IMR-90 (cell line): ENCODE data around the gene BLMH. TPM values are rescaled to one million over a fixed set of nuclear protein-coding genes. Genes with fewer than 3 reads are reported as not detected.
A peak's percentile ranks its signal among the peaks of the same experiment; 100 is the strongest.

Experiments used
- ATAC-seq: fragments of 200-7000 bp; cut with Tn5 transposase; 2 replicates; pipeline ENCODE4 v1.9.1; 2020; ENCODE audit warnings: low read depth, mild to moderate bottlenecking, moderate library complexity
- BruUV-seq: library from RNA; stranded (reverse); fragments of 400-500 nt; replicated peaks from 2 replicates; lab custom pipeline; 2021; lab: Mats Ljungman, UMichigan
- CTCF ChIA-PET: fragments of 300-600 bp; formaldehyde crosslinking; extraction: SDS; loops from one replicate; lab custom pipeline; 2021; ENCODE audit warnings: antibody characterized with exemption; lab: Yijun Ruan, JAX
- POLR2A ChIA-PET: fragments of 300-600 bp; sonication (Branson Sonifier 250); formaldehyde crosslinking; loops from one replicate; lab custom pipeline; 2022; ENCODE audit warnings: antibody characterized with exemption; ENCODE audit not compliant: unreplicated experiment; lab: Charles Lee
- DNase-seq: peaks from one replicate; pipeline ENCODE4 v3.0.0; 2013
- H2AFZ ChIP-seq: replicated peaks from 2 replicates; pipeline ENCODE3; 2013; ENCODE audit warnings: low read length, mild to moderate bottlenecking; ENCODE audit not compliant: poor library complexity
- H2AK5ac ChIP-seq: 2 replicates; pipeline ENCODE4 v1.6.1; 2013; ENCODE audit warnings: low read depth, low read length, inconsistent platforms
- H2AK9ac ChIP-seq: replicated peaks from 2 replicates; pipeline ENCODE3; 2013; ENCODE audit warnings: mild to moderate bottlenecking, low read depth, low read length, moderate library complexity; ENCODE audit not compliant: poor library complexity
- H2BK120ac ChIP-seq: 2 replicates; pipeline ENCODE4 v1.6.1; 2013; ENCODE audit warnings: low read depth, low read length, inconsistent platforms
- H2BK15ac ChIP-seq: 3 replicates; pipeline ENCODE4 v1.6.1; 2013; ENCODE audit warnings: low read depth, low read length, inconsistent platforms
- H2BK20ac ChIP-seq: 2 replicates; pipeline ENCODE4 v1.6.1; 2013; ENCODE audit warnings: low read depth, mild to moderate bottlenecking, inconsistent platforms, low read length, moderate library complexity
- H2BK5ac ChIP-seq: 2 replicates; pipeline ENCODE4 v1.6.1; 2013; ENCODE audit warnings: mild to moderate bottlenecking, low read depth, low read length, inconsistent platforms; ENCODE audit not compliant: poor library complexity, severe bottlenecking
- H3K14ac ChIP-seq: replicated peaks from 2 replicates; pipeline ENCODE4 v1.6.1; 2013; ENCODE audit warnings: low read depth, low read length, inconsistent platforms
- H3K18ac ChIP-seq: 2 replicates; pipeline ENCODE4 v1.6.1; 2013; ENCODE audit warnings: low read depth, low read length, control low read depth
- H3K23ac ChIP-seq: 2 replicates; pipeline ENCODE4 v1.6.1; 2013; ENCODE audit warnings: low read depth, low read length, inconsistent platforms
- H3K27ac ChIP-seq: 2 replicates; pipeline ENCODE4 v1.5.1; 2013; ENCODE audit warnings: mild to moderate bottlenecking, control low read depth, low read length; ENCODE audit not compliant: insufficient read depth
- H3K27me3 ChIP-seq: 2 replicates; pipeline ENCODE4 v1.6.1; 2013; ENCODE audit warnings: low read length; ENCODE audit not compliant: control insufficient read depth, insufficient read depth
- H3K36me3 ChIP-seq: 2 replicates; pipeline ENCODE4 v1.6.1; 2013; ENCODE audit warnings: low read length, mixed read lengths; ENCODE audit not compliant: control insufficient read depth, insufficient read depth
- H3K4ac ChIP-seq: 2 replicates; pipeline ENCODE4 v1.6.1; 2013; ENCODE audit warnings: low read depth, low read length, inconsistent platforms
- H3K4me1 ChIP-seq: 2 replicates; pipeline ENCODE4 v1.6.1; 2013; ENCODE audit warnings: low read length, mixed read lengths; ENCODE audit not compliant: control insufficient read depth, insufficient read depth
- H3K4me2 ChIP-seq: 2 replicates; pipeline ENCODE4 v1.6.1; 2013; ENCODE audit warnings: low read depth, mild to moderate bottlenecking, control low read depth, low read length, moderate library complexity
- H3K4me3 ChIP-seq: 2 replicates; pipeline ENCODE4 v1.5.1; 2013; ENCODE audit warnings: low read depth, mild to moderate bottlenecking, control low read depth, low read length, moderate library complexity; ENCODE audit not compliant: insufficient read depth
- H3K56ac ChIP-seq: 2 replicates; pipeline ENCODE4 v1.6.1; 2013; ENCODE audit warnings: low read length, inconsistent platforms; ENCODE audit not compliant: insufficient read depth; ENCODE audit errors: extremely low read depth
- H3K79me1 ChIP-seq, 2 experiments: 2 replicates each; pipeline ENCODE4 v1.6.1; 2013; ENCODE audit warnings: low read length in 2 of 2, inconsistent platforms in 1 of 2, low read depth in 1 of 2
- H3K9ac ChIP-seq: 2 replicates; pipeline ENCODE4 v1.6.1; 2013; ENCODE audit warnings: low read depth, low read length, control low read depth
- H3K9me1 ChIP-seq: 2 replicates; pipeline ENCODE4 v1.6.1; 2013; ENCODE audit warnings: low read length, inconsistent platforms; ENCODE audit not compliant: insufficient read depth
- H3K9me3 ChIP-seq: 2 replicates; pipeline ENCODE4 v1.6.1; 2013; ENCODE audit warnings: low read length; ENCODE audit not compliant: control insufficient read depth, insufficient read depth
- H4K20me1 ChIP-seq: 2 replicates; pipeline ENCODE4 v1.6.1; 2013; ENCODE audit warnings: low read length, inconsistent platforms; ENCODE audit not compliant: insufficient read depth
- H4K5ac ChIP-seq: 2 replicates; pipeline ENCODE4 v1.6.1; 2013; ENCODE audit warnings: mild to moderate bottlenecking, low read depth, low read length, control low read depth
- H4K8ac ChIP-seq, 2 experiments: 2 replicates each; pipeline ENCODE4 v1.6.1; 2013; ENCODE audit warnings: low read depth in 2 of 2, low read length in 2 of 2, control low read depth in 1 of 2, inconsistent platforms in 1 of 2
- H4K91ac ChIP-seq: 2 replicates; pipeline ENCODE4 v1.6.1; 2013; ENCODE audit warnings: low read depth, low read length, inconsistent platforms; ENCODE audit not compliant: insufficient read depth
- BHLHE40 ChIP-seq: fragments of 150-350 bp; IDR thresholded peaks from 2 replicates; pipeline ENCODE4 v1.6.1; 2016; ENCODE audit warnings: mild to moderate bottlenecking, low read depth, low read length
- CEBPB ChIP-seq: IDR thresholded peaks from 2 replicates; pipeline ENCODE4 v1.6.1; 2012; ENCODE audit warnings: low read depth, low read length, improper control_type of control experiment
- FOS ChIP-seq: fragments of 150-350 bp; IDR thresholded peaks from 2 replicates; pipeline ENCODE4 v1.6.1; 2016; ENCODE audit warnings: low read depth, low read length
- MAFK ChIP-seq: IDR thresholded peaks from 2 replicates; pipeline ENCODE4 v1.6.1; 2012; ENCODE audit warnings: low read depth, low read length, improper control_type of control experiment
- MAZ ChIP-seq: IDR thresholded peaks from 2 replicates; pipeline ENCODE4 v1.6.1; 2012; ENCODE audit warnings: low read depth, mild to moderate bottlenecking, low read length, improper control_type of control experiment, moderate library complexity, borderline replicate concordance
- MXI1 ChIP-seq: IDR thresholded peaks from 2 replicates; pipeline ENCODE4 v1.6.1; 2012; ENCODE audit warnings: low read depth, mild to moderate bottlenecking, low read length, moderate library complexity, borderline replicate concordance
- POLR2A ChIP-seq: IDR thresholded peaks from 2 replicates; pipeline ENCODE4 v1.6.1; 2012; ENCODE audit warnings: mild to moderate bottlenecking, low read depth, low read length
- RCOR1 ChIP-seq: IDR thresholded peaks from 2 replicates; pipeline ENCODE4 v1.6.1; 2012; ENCODE audit warnings: mild to moderate bottlenecking, low read length, improper control_type of control experiment; ENCODE audit not compliant: insufficient replicate concordance
- RFX5 ChIP-seq: IDR thresholded peaks from 2 replicates; pipeline ENCODE4 v1.8.0; 2012; ENCODE audit warnings: low read depth, mild to moderate bottlenecking, low read length, moderate library complexity
- SMC3 ChIP-seq: fragments of 150-350 bp; IDR thresholded peaks from 2 replicates; pipeline ENCODE4 v1.6.1; 2016; ENCODE audit warnings: low read depth, mild to moderate bottlenecking, antibody characterized with exemption, low read length, moderate library complexity
- WGBS, 2 experiments: methylation state at CpG; one replicate each; pipeline versions ENCODE4 v1.1.5 to v1.1.7; 2013; ENCODE audit warnings: missing lambda C conversion rate in 2 of 2; ENCODE audit not compliant: insufficient read length in 1 of 2; ENCODE audit errors: extremely low coverage in 2 of 2; 5-methylcytosine and 5-hydroxymethylcytosine counted together
- dilution Hi-C: fragments of 300-500 bp; cut with HindIII; formaldehyde crosslinking; loops from one replicate; pipeline ENCODE4 v1.14.3; 2018; ENCODE audit warnings: low sequenced_read_pairs; ENCODE audit not compliant: unreplicated experiment
- in situ Hi-C: fragments of 300-500 bp; cut with MboI; formaldehyde crosslinking; loops from 3 replicates; pipeline ENCODE4 v1.14.3; 2019; ENCODE audit warnings: low sequenced_read_pairs, inconsistent platforms, mixed read lengths
- intact Hi-C: fragments of 100-400 bp; cut with micrococcal nuclease; formaldehyde crosslinking; loops from 2 replicates; pipeline ENCODE4 v1.10.0; 2022
- polyA plus RNA-seq, 3 experiments: library from polyadenylated mRNA; depleted of rRNA; stranded (reverse); fragments of >200 nt; gene quantifications; 2 replicates each; pipeline ENCODE4 v1.2.3, GENCODE V29; 2012; ENCODE audit warnings: low replicate concordance in 1 of 3
- total RNA-seq: library from RNA; depleted of rRNA; stranded (reverse); fragments of >200 nt; gene quantifications from 2 replicates; pipeline ENCODE4 v1.2.3, GENCODE V29; 2012
- TF ChIP-seq, protein P1 (sequence below): fragments of 150-350 bp; IDR thresholded peaks from 2 replicates; pipeline ENCODE4 v1.6.1; 2016; ENCODE audit warnings: low read depth, mild to moderate bottlenecking, low read length, moderate library complexity, borderline replicate concordance
- TF ChIP-seq, protein P2 (sequence below): fragments of 150-350 bp; IDR thresholded peaks from 2 replicates; pipeline ENCODE4 v1.6.1; 2017; ENCODE audit warnings: mild to moderate bottlenecking, antibody characterized with exemption, low read length, low read depth

Gene BLMH
- total and polyA plus RNA-seq, 2 of the 4 experiments (the other 2 are of a cell fraction) = 17.3 to 20.8 TPM

DNA sequence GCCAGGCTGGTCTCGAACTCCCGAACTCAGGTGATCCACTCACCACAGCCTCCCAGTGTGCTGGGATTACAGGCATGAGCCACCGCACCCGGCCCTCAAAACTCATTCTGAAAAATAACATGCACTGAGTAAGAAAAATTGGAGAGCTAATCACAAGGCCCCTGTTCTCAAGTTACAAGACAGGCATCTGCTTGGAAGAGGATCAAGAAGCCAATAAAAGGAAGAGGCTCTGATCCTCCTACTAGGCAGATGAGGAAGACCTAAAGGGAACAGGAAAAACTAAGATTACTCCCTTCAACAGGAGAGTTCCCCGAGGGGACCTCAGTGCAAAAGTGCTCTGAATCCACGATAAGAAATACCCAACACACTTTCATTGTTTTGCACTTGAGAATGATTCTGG is 18.4 kb downstream of the BLMH start:
- in situ Hi-C loops = no loop called here
- POLR2A ChIA-PET = no interaction called here
- H4K8ac ChIP-seq = no peak overlapping the region

More for the DNA sequence above, 18.4 kb downstream of the BLMH start:
- Histone ChIP-seq H3K27ac (no peak overlapping the region), H4K5ac (no peak overlapping the region), H3K18ac (no peak overlapping the region), H2AFZ (no peak overlapping the region), H3K9ac (no peak overlapping the region), H3K36me3 (peaks cover 19% of the 10 kb centered on the region), H4K91ac (no peak overlapping the region), H3K4ac (no peak overlapping the region), H3K4me1 (no peaks in the 10 kb centered on the region; the same call in 1 of the 2 replicates), H3K27me3 (no peaks in the 10 kb centered on the region), H2BK5ac (no peak overlapping the region), H3K14ac (no peak overlapping the region), H2AK5ac (no peak overlapping the region), H3K4me2 (no peak overlapping the region), H3K56ac (no peak overlapping the region), H3K9me3 (no peaks in the 10 kb centered on the region), H2AK9ac (no peak overlapping the region), H2BK15ac (no peak overlapping the region), H3K79me1 (peaks cover 0 to 4% of the 10 kb centered on the region in 2 experiments; a peak in 2 of 4 replicates), H3K23ac (no peak overlapping the region), H4K20me1 (no peaks in the 10 kb centered on the region), H2BK120ac (no peak overlapping the region), H3K9me1 (peaks cover 4% of the 10 kb centered on the region; the same call in 1 of the 2 replicates), H2BK20ac (no peak overlapping the region), H3K4me3 (no peak overlapping the region)
- BruUV-seq = no TSS peak
- peak; percentile 55 for DNase-seq
- CTCF ChIA-PET = interaction anchor here (1.5 kb wide), 1 partner anchor 169 kb away, joined by 4 read pairs; no protein-coding TSS in a partner anchor
- no peak; the same call in 1 of the 2 replicates for ATAC-seq
- TF ChIP-seq MAZ = no peak
- TF ChIP-seq, protein P1, sequence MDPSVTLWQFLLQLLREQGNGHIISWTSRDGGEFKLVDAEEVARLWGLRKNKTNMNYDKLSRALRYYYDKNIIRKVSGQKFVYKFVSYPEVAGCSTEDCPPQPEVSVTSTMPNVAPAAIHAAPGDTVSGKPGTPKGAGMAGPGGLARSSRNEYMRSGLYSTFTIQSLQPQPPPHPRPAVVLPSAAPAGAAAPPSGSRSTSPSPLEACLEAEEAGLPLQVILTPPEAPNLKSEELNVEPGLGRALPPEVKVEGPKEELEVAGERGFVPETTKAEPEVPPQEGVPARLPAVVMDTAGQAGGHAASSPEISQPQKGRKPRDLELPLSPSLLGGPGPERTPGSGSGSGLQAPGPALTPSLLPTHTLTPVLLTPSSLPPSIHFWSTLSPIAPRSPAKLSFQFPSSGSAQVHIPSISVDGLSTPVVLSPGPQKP = no peak
- TF ChIP-seq POLR2A = no peak
- no peak for TF ChIP-seq MXI1
- no peak for TF ChIP-seq RCOR1
- no peak for TF ChIP-seq CEBPB
- TF ChIP-seq MAFK = no peak
- TF ChIP-seq FOS = no peak
- no peak for TF ChIP-seq BHLHE40
- TF ChIP-seq, protein P2, sequence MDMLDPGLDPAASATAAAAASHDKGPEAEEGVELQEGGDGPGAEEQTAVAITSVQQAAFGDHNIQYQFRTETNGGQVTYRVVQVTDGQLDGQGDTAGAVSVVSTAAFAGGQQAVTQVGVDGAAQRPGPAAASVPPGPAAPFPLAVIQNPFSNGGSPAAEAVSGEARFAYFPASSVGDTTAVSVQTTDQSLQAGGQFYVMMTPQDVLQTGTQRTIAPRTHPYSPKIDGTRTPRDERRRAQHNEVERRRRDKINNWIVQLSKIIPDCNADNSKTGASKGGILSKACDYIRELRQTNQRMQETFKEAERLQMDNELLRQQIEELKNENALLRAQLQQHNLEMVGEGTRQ = no peak
- TF ChIP-seq RFX5 = no peak
- TF ChIP-seq SMC3 = no peak
- dilution Hi-C loops = no loop called here
- intact Hi-C loops = loop anchor here (5.0 kb wide), 1 partner anchor 86 kb away; no protein-coding TSS in a partner anchor
- WGBS, 2 experiments = no CpG with 5 or more reads among the region's 6 CpGs
